Measurements from ENCODE around the gene FAM83D.

FAM83D gene

DNA sequence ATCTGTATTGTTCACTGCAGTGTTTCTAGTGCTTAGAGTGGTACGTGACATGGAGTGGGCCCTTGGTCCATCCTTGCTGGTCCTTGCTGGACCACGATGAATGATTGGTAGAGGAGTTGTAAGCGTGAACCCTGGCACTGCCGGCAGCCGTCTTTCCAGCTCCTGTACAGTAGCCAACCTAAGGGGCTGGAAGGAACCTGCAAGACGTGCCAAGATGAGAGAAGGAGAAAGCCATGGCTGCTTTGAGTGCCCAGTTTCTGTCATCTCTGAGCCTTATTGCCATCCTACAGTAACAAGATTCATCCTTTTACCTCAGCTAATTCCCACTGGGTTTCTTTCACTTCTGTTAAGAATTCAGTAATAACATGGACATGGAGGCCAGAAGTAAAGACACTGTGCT lies 41.9 kb downstream of the FAM83D start:
- TF ChIP-seq YY1 (IDR thresholded peaks at IDR 0.05; ENCODE audit: low read depth) (no peak), EGR1 (IDR thresholded peaks at IDR 0.05) (no peak), FOXM1 (IDR thresholded peaks at IDR 0.05; ENCODE audit: borderline replicate concordance, low read depth) (no peak), EP300 (IDR thresholded peaks at IDR 0.05; ENCODE audit: borderline replicate concordance) (no peak), RAD21 (IDR thresholded peaks at IDR 0.05; ENCODE audit: low read depth) (no peak), TCF12 (IDR thresholded peaks at IDR 0.05; ENCODE audit: low read depth) (no peak), NFIC (IDR thresholded peaks at IDR 0.05) (no peak), CEBPB (IDR thresholded peaks at IDR 0.05) (no peak), ZBTB7A (IDR thresholded peaks at IDR 0.05; ENCODE audit: low read depth) (no peak), TEAD4 (IDR thresholded peaks at IDR 0.05) (no peak), MAX (IDR thresholded peaks at IDR 0.05) (no peak), USF1 (IDR thresholded peaks at IDR 0.05) (no peak), CREB1 (IDR thresholded peaks at IDR 0.05; ENCODE audit: low read depth) (no peak), TAF1 (IDR thresholded peaks at IDR 0.05; ENCODE audit: low read depth) (no peak), REST (IDR thresholded peaks at IDR 0.05; ENCODE audit: low read depth) (no peak)

DNA sequence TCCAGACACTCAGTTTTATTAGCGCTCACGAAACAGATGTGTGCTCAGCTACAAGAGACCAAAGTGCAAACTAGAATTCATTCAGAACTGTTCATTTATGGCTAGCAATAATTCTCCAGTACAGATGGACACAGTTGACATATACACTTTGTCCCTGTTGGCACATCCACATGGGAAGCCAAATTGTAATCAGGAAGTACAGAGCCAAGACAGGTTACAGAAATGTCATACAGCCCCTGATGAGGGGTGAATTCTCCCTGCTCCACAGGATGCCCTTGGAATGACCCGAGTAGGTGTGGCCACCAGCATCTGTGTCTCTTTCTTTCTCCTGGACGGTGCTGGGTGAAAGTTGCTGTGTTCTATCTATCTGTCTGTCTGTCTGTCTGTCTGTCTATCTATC lies 43.5 kb downstream of the FAM83D start:
- TF ChIP-seq ZBTB7A (IDR thresholded peaks at IDR 0.05; ENCODE audit: low read depth): no peak
- no peak for TF ChIP-seq RAD21 (IDR thresholded peaks at IDR 0.05; ENCODE audit: low read depth)
- TF ChIP-seq FOXM1 (IDR thresholded peaks at IDR 0.05; ENCODE audit: borderline replicate concordance, low read depth): no peak
- no peak for TF ChIP-seq YY1 (IDR thresholded peaks at IDR 0.05; ENCODE audit: low read depth)
- no peak for TF ChIP-seq EGR1 (IDR thresholded peaks at IDR 0.05)
- TF ChIP-seq MAX (IDR thresholded peaks at IDR 0.05): no peak
- no peak for TF ChIP-seq TAF1 (IDR thresholded peaks at IDR 0.05; ENCODE audit: low read depth)
- no peak for TF ChIP-seq TEAD4 (IDR thresholded peaks at IDR 0.05)
- TF ChIP-seq NFIC (IDR thresholded peaks at IDR 0.05): no peak
- TF ChIP-seq CREB1 (IDR thresholded peaks at IDR 0.05; ENCODE audit: low read depth): no peak
- TF ChIP-seq EP300 (IDR thresholded peaks at IDR 0.05; ENCODE audit: borderline replicate concordance): no peak
- TF ChIP-seq TCF12 (IDR thresholded peaks at IDR 0.05; ENCODE audit: low read depth): no peak
- no peak for TF ChIP-seq REST (IDR thresholded peaks at IDR 0.05; ENCODE audit: low read depth)
- TF ChIP-seq USF1 (IDR thresholded peaks at IDR 0.05): no peak
- no peak for TF ChIP-seq CEBPB (IDR thresholded peaks at IDR 0.05)

- TF ChIP-seq ZBTB7A (IDR thresholded peaks at IDR 0.05; ENCODE audit: low read depth): no peak
- no peak for TF ChIP-seq YY1 (IDR thresholded peaks at IDR 0.05; ENCODE audit: low read depth)
- TF ChIP-seq CEBPB (IDR thresholded peaks at IDR 0.05): no peak
- TF ChIP-seq TAF1 (IDR thresholded peaks at IDR 0.05; ENCODE audit: low read depth): no peak
- TF ChIP-seq TCF12 (IDR thresholded peaks at IDR 0.05; ENCODE audit: low read depth): no peak
- no peak for TF ChIP-seq CREB1 (IDR thresholded peaks at IDR 0.05; ENCODE audit: low read depth)
- TF ChIP-seq EP300 (IDR thresholded peaks at IDR 0.05; ENCODE audit: borderline replicate concordance): no peak
- TF ChIP-seq MAX (IDR thresholded peaks at IDR 0.05): no peak
- no peak for TF ChIP-seq FOXM1 (IDR thresholded peaks at IDR 0.05; ENCODE audit: borderline replicate concordance, low read depth)
- no peak for TF ChIP-seq REST (IDR thresholded peaks at IDR 0.05; ENCODE audit: low read depth)
- no peak for TF ChIP-seq EGR1 (IDR thresholded peaks at IDR 0.05)
- no peak for TF ChIP-seq RAD21 (IDR thresholded peaks at IDR 0.05; ENCODE audit: low read depth)
- TF ChIP-seq NFIC (IDR thresholded peaks at IDR 0.05): no peak
- no peak for TF ChIP-seq TEAD4 (IDR thresholded peaks at IDR 0.05)
- no peak for TF ChIP-seq USF1 (IDR thresholded peaks at IDR 0.05)
These were observed 44.1 kb downstream of the FAM83D start for GRCh38 chr20:38970302-38970701.

Measured in Ishikawa (cell line).